ENCODE measurements around the gene USP53. TPM values are rescaled to one million over a fixed set of nuclear protein-coding genes. Genes with fewer than 3 reads are reported as not detected.
"Not testable (repeated sequence)": the region's sequence is repeated elsewhere in the genome, so short reads cannot be mapped to it uniquely, and the experiment has no call there.

USP53 gene
- total RNA-seq, 1 donor: 6.2 TPM

DNA sequence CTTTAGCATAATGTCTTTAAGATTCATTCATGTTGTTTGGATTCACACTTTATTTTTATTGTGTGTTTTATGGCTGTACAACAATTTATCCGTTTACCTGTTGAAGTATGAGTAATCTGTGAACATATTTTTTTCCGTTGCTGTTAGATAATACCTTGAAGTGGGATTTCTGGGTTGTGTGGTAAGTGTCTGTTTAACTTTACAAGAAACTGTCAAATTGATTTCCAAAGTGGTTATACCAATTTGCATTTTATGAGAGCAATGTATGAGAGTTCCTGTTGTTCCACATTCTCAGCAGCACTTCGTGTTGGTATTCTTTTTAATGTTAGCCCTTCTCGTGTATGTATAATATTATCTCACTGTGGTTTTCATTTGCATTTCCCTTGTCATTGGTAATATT is 53.6 kb downstream of the USP53 start:
- DNase-seq (ENCODE audit: low read depth in 2 of 3, low spot score in 2 of 3): no peak

DNA sequence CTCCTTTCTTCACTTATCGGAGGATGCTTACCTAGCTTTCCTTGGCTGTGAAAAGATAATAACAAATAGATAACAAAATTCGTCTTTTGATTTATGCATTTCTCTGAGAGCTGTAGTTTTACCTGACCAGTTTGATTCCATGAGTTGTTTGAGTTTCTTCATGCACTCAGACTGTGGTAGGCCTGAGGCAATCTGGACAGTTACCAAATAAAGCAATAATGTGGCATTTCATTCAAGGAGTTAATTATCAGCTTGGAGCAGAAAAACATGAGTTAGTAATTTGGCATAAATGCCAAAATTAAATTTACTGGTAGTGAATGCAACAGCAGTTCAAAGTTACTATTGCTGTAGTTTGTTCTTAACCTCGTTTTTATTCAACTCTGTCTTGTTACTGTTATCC is 56.0 kb downstream of the USP53 start:
- DNase-seq (ENCODE audit: low read depth in 2 of 3, low spot score in 2 of 3): no peak

DNA sequence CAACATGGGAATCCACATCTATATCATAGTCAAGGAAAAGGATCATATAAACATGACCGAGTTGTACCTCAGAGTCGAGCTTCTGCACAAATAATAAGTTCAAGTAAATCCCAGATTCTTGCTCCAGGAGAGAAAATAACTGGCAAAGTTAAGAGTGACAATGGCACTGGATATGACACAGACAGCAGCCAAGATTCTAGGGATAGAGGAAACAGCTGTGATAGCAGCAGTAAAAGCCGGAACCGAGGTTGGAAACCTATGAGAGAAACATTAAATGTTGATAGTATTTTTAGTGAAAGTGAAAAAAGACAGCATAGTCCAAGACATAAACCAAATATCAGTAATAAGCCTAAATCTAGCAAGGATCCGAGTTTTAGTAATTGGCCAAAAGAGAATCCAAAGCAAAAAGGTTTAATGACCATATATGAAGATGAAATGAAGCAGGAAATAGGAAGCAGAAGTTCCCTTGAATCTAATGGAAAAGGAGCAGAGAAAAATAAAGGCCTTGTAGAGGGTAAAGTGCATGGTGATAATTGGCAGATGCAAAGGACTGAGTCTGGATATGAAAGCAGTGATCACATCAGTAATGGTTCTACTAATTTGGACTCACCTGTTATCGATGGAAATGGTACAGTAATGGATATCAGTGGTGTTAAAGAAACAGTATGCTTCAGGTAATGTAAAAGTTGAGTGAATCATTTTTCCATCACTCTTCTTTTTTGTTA is 59.0 kb downstream of the USP53 start:
- DNase-seq (ENCODE audit: low read depth in 2 of 3, low spot score in 2 of 3): no peak

DNA sequence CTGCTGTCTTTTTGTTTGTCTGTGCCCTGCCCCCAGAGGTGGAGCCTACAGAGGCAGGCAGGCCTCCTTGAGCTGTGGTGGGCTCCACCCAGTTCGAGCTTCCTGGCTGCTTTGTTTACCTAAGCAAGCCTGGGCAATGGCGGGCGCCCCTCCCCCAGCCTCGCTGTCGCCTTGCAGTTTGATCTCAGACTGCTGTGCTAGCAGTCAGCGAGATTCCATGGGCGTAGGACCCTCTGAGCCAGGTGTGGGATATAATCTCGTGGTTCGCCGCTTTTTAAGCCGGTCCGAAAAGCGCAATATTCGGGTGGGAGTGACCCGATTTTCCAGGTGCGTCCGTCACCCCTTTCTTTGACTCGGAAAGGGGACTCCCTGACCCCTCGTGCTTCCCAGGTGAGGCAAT is 67.0 kb downstream of the USP53 start:
- not testable (repeated sequence) for DNase-seq (ENCODE audit: low read depth in 2 of 3, low spot score in 2 of 3)

DNA sequence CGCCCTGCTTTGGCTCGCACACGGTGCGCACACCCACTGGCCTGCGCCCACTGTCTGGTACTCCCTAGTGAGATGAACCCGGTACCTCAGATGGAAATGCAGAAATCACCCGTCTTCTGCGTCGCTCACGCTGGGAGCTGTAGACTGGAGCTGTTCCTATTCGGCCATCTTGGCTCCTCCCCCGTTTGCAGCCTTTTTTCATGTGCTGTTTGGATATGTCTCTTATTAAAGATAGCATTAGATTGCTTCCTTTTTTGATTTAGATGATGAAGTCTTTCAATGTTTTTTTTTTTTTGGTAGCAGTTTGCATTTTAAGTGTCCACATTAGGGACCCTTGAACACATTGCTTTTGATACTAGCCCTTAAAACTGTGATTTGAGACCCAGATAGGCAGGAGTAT is 67.4 kb downstream of the USP53 start:
- DNase-seq (ENCODE audit: low read depth in 2 of 3, low spot score in 2 of 3): not testable (repeated sequence)

DNA sequence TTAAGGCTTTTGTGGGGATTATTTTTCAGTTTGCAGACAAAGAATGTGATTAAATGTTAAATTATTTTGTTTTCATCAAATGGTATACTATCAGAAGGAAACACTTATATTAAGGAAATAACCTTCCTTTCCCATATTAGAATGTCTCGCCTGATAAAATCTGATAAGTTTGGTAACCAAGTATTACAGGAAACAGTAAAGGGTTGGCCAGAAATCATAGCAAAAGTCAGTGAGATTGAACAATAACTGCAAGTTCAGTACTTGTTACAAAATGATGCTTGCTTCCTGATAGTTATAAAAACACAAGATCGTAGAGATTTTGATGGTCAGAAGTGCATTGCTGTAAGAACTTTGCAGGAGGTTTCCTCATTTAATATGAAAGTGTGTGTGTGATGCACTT is 68.9 kb downstream of the USP53 start:
- peak in 1 of 3 donors; percentile 45 for DNase-seq (ENCODE audit: low read depth in 2 of 3, low spot score in 2 of 3)

DNA sequence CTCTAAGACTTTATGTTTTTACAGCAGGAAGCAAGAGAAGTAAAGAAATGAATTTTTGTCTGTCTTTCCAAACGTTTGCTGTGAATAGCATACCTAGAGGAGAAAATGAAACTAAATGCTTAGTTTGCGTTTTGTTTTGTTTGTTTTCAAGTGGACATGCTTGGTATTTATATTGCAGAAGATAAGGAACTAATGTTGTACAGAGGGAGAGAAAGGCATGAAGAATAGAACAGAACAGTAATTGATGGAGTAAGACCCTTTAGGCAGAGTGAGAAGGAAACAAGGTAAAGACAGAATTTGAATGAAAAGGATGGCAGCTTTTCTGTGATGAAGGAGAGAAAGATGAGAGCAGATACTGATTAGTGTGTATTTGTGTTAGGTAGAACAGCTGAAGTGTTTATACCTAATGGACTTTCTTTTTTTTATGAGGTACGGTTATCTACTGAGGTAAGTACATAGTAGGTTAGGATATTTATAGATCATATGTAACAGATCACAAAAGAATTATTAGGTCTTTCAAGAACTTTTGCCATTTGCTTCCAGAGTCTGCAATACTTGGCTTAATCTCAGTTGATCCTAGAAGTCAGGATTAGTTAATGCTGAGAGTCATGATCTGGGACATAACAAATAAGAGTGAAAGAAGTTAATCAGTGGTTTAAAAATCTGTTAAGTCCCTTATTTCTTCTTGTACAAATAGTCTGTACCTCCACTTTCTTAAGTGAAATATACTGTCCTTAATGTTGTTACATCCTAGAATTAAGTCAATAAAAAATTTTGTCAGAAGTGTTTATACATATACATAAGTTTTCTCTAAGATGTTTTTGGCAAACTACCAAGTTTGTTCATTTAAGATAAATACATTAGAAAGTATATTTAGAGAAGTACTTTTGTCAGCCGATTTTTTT is 72.6 kb downstream of the USP53 start:
- DNase-seq (ENCODE audit: low read depth in 2 of 3, low spot score in 2 of 3): peak in 1 of 3 donors; percentile 52

DNA sequence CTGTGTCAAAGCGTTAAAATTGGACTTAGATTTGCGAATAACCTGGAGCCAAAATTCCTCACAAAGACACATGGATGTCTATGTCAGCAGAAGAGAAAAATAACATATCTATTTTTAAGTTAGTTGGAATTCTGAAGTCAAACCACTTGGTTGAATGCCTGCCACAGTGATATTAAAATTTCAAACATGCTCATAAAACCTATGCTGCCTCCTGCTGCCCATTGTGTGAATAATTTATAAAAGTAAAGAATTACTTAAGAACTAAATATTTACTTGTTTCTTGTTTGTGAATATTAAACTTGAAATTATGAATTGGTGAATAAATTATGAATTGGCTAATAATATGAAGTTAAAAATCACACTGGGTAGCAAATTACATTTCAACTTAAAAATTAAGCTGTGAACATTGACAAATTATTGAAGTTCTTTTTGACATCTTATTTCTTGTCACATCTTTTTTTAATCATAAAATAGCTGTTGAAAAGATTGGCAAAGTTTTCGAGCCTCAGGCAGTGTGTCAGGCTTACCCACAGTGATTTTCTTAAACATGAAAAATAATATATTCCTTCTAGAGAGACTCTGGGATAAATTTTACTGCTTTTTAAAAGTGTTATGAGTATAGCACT is 74.0 kb downstream of the USP53 start:
- peak; percentile 25 to 81 (median 57) for DNase-seq (ENCODE audit: low read depth in 2 of 3, low spot score in 2 of 3)

DNA sequence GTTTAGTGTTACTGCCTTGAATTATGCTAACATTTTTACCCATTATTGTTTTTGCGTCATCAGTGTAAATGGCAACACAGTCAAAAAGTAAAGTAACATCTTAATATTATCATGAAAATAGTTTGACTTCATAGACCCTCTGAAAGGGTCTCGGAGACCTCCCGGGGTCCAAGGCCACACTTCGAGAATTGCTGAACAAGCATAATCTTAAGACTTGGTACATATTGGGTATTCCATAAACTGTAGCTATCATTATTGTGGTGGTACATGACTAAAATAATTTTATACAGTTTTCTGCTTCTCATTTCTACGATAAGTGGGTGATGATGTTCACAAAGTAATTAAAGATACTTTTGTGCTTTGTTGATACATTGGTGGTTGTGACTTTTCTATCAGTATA is 76.8 kb downstream of the USP53 start:
- DNase-seq (ENCODE audit: low read depth in 2 of 3, low spot score in 2 of 3): no peak

DNA sequence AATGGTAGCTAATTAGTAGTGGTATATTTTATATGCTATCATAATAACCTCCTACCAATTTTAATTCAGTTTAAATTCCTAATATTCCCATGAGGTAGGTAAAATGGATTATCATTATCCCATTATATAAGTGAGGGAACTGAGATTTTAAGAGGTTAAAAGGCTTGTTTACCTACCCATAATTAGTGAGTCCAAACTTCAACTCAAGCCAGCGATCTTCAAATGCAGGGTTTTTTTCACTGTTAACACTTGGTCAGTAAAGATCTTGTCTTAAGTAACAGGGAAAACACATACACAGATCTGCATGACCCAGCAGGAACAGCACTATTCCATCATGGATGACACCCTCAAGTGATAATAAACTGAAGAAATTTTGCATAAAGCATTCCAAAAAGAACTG is 78.1 kb downstream of the USP53 start:
- no peak for DNase-seq (ENCODE audit: low read depth in 2 of 3, low spot score in 2 of 3)

DNA sequence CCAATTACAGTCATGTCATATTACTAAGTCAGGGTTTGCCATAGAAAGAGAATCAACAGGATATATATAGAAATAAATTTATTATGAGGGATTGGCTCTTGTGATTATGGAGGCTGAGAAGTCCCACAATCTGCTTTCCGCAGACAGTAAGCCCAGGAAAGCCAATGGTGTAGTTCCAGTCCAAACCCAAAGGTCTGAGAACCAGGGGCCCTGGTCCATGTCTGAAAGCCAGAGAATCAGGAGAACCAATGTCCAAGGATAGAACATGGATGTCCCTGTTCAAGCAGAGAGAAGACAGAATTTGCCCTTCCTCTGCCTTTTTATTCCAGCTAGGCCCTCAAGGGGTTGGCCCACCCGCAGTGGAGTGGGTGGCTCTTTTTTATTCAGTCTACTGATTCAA is 83.8 kb downstream of the USP53 start:
- DNase-seq (ENCODE audit: low read depth in 2 of 3, low spot score in 2 of 3): no peak

DNA sequence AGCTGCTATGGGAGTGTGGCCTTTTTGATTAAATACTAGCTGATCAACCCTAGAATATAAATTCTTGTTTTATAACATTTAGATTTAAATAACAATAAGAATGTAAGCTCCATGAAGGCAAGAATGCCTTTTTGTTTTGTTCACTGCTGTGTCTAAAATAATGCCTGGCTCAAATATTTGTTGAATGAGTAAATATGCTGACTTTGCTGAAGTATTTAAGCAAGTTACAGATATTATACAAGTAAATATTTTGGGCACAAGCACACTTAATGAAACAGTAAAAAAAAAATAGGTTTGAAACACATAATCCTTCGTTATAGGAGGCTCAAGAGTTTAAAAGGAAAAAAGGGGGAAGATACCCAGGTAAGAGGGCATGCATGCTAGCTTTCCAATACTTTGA is 85.3 kb downstream of the USP53 start:
- no peak for DNase-seq (ENCODE audit: low read depth in 2 of 3, low spot score in 2 of 3)

DNA sequence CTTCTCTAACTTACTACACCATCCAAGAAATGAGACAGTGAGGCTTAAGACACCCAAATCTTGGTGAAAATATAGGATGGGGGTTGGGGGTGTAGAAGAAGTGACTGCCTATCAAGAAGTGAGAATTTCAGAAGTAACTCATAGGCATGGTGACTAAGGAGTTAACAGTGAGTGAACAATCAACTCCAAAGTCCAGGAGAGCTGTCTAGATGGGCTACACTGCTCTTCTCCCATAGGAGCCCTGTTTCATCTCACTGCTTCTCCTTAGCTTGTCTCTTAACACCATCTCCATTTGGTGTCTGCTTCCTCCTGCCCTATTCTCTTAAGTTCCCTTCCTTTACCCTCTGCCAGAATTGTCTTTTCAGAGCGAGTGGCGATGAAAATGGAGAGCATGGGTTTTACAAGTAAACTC is 86.8 kb downstream of the USP53 start:
- DNase-seq (ENCODE audit: low read depth in 2 of 3, low spot score in 2 of 3): peak in 1 of 3 donors; percentile 23

DNA sequence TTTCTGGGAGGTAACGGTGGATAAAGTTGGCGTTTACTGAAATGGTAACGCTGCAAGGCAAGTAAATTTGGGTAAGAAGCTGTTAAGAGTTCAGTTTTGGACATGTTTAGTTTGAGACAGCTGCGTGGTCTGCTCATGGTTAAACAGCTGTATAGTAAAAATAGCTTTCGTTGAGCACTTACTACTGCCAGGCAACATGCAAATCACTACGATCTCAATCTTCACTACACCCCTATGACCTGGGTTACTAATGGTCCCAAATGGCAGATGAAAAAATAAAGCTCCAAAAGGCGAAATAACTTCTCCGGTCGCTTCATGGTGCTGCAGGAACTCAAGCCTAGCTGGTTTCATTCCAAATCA is 87.2 kb downstream of the USP53 start:
- peak in 1 of 3 donors; percentile 4 for DNase-seq (ENCODE audit: low read depth in 2 of 3, low spot score in 2 of 3)

DNA sequence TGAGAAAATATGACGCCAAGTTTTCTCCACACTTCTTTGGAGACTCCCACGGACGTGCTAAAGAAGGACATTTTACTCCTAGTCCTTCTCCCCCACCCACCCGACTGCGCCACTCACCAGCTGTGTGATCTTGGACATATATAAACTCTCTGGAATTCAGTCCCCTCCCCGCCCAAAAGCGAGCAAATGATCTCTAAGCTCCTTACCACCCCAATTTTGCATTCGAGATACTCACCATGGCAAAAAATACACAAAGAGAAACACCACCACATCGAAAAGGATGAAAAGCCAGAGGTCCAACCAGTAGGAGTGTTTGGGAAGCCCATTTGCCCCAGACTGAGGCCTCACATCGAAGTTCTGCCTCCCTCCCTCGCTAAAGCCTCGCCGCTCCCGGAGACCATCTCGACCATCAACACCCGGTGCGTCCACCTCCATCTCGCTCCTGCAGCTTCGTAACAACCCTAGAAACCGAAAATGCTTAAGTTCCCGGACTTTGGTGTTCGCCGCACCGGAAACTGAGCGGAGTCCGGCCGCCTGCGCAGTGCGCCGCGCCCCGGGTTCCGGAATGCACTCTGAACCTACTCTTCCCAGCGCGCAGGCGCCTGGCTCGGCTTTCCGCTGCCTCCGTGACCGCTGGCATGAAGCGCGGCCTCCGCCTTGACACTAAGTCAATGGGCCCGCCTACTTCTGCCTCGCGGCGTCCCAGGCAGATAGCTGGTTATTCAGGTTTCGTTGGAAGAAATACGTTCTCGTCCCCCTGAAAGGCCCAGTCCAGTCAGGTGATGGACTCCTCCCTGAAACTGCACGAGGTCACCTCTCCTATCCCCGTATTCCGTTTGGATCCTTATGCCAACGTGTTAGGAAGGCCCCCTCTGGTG is 87.8 kb downstream of the USP53 start:
- DNase-seq (ENCODE audit: low read depth in 2 of 3, low spot score in 2 of 3): peak; percentile 84 to 94 (median 93)

DNA sequence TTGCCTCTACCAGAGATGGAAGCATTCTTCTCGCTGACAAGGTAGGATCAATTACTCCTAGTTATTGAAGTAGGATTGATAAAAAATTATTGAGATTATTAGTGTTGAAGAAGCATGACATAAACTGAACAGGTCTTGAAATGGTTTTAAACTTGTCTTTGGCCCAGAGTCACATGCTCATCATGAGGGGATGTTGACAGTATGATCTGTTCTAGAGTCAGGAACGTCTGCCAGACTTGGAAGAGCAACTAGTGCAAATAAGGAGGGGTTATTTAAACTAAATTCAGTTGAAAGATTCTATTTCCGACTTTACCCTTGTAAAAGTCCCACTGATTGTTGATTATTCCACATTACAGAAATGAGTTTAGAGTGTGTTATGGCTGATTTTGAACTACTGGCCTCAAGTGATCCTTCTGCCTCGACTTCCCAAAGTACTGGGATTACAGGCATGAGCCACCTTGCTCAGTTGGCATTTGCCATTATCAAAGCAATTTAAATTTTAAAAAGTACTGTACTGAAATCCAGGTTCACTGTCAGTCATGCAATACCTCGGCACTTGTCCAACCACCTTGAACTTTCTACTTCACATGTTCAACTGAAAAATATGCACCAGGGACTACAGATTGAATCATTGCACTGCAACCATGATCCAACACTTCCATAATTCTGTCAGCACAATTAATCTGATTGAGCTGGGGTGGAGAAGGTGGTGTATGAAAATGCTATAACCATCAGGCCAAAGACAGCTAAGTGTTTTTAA is 89.7 kb downstream of the USP53 start:
- no peak for DNase-seq (ENCODE audit: low read depth in 2 of 3, low spot score in 2 of 3)

DNA sequence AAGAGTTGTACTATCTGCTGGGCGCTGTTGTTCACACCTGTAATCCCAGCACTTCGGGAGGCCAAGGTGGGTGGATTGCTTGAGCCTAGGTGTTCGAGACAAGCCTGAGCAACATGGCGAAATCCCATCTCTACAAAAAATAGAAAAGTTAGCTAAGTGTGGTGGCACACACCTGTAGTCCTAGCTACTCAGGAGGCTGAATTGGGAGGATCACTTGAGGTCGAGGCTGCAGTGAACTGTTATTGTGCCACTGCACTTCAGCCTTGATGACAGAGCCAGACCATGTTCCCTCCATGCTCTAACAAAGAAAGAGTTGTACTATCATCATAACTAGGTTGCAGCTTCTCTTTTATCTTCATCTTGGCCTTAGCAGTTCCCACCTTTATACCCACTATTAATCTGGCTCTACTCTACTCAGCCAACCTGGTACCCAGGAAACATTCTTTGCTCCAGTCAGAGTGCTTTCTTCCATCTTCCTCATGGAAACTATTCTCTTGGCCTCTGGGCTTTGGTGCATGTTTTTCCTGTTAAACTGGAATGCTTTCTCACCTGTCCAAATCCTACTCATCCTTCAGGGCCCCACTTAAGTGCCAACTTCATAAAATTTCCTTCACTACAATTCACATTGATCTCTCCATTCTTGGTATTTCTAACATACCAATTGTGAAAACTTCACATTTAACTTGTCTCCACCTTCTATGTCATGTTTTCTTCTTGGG is 91.2 kb downstream of the USP53 start:
- no peak for DNase-seq (ENCODE audit: low read depth in 2 of 3, low spot score in 2 of 3)

DNA sequence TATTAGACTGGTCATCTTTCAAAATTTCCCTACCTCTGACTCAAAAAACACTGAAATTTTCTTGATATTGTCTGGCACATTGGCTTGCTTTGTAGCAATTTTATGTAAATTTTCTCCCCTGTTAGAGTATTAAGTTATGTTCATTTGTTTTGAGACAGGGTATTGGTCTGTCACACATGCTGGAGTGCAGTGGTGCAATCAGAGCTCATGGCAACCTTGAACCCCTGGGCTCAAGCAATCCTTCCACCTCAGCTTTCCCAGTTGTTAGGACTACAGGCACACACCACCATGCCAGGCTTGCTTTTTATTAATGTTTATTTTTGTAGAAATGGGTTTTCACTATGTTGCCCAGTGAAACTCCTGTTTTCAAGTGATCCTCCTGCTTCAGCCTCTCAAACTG is 91.9 kb downstream of the USP53 start:
- no peak for DNase-seq (ENCODE audit: low read depth in 2 of 3, low spot score in 2 of 3)

DNA sequence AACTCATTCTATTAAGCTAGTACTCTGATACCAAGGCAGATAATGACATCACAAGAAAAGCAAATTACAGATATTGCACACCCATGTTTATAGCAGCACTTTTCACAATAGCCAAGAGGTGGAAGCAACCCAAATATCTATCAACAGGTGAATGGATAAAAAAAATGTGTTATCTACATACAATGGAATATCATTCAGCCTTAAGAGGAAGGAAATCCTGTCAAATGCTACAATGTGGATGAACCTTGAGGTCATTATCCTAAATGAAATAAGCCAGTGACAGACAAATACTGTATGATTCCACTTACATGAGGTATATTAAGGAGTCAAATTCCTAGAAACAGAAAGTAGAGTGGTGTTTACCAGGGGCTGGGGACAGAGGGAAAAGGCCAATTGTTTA is 95.1 kb downstream of the USP53 start:
- no peak for DNase-seq (ENCODE audit: low read depth in 2 of 3, low spot score in 2 of 3)

Measured in hematopoietic multipotent progenitor cell (in vitro differentiated cells).